PC-3 (cell line): ENCODE measurements around the gene BAHD1.

ENCODE experiments used
- CTCF ChIP-seq: fragments of 300-600 bp; sonication (generic); conservative IDR thresholded peaks from 2 replicates; pipeline ENCODE4 v1.5.1; 2017; ENCODE audit warnings: antibody characterized with exemption, low read depth, mild to moderate bottlenecking, low read length
- EZH2 ChIP-seq: fragments of 300-600 bp; sonication (generic); IDR thresholded peaks from one replicate; pipeline ENCODE4 v1.6.1; 2017; ENCODE audit warnings: antibody characterized with exemption, mild to moderate bottlenecking, low read length; ENCODE audit not compliant: unreplicated experiment

- TF ChIP-seq CTCF (no peak), EZH2 (no peak)
Measured at GRCh38 chr15:40487816-40488682, 47.3 kb downstream of the BAHD1 start.
